A204.1 (cell line): ENCODE measurements around the gene UBXN4.
"Not testable (repeated sequence)": the region's sequence is repeated elsewhere in the genome, so short reads cannot be mapped to it uniquely, and the experiment has no call there.

Experiments used
- FAIRE-seq: peaks from 2 replicates; lab custom pipeline; 2012; peaks lifted over from hg19 to GRCh38; lab: Jason Lieb, UNC

UBXN4 gene, protein sequence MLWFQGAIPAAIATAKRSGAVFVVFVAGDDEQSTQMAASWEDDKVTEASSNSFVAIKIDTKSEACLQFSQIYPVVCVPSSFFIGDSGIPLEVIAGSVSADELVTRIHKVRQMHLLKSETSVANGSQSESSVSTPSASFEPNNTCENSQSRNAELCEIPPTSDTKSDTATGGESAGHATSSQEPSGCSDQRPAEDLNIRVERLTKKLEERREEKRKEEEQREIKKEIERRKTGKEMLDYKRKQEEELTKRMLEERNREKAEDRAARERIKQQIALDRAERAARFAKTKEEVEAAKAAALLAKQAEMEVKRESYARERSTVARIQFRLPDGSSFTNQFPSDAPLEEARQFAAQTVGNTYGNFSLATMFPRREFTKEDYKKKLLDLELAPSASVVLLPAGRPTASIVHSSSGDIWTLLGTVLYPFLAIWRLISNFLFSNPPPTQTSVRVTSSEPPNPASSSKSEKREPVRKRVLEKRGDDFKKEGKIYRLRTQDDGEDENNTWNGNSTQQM

GRCh38 chr2:135741395-135742324 is at the start of gene UBXN4:
Gene UBXN4 (plus strand): TSS chr2:135741855. CDS start chr2:135741930, 75 bp downstream.
- FAIRE-seq, result peak; percentile 98

DNA sequence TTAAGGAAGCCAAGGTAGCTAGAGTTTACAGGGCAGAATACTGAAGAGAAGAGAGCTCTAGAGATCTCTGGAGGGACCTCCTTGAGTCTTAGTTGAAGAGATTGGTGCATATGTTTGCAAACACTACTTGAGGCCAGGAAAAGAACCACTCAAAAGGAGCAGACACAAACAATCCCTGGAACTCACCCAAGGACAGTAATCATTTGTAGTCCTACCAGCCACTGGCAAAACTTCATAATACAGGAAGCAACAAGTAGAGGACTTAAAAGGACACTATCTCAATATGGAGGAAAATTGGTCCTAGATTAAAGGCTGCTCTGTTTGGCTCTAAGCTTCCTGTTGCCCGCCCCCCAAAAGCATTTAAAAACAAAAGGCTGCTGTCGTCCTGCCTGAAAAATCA is 46.9 kb upstream of the UBXN4 start:
- no peak for FAIRE-seq

GRCh38 chr2:135698838-135699237 is 42.8 kb upstream of the UBXN4 start:
- FAIRE-seq, result no peak

- FAIRE-seq, result no peak
These were observed 40.2 kb upstream of the UBXN4 start for GRCh38 chr2:135701442-135701841.

DNA sequence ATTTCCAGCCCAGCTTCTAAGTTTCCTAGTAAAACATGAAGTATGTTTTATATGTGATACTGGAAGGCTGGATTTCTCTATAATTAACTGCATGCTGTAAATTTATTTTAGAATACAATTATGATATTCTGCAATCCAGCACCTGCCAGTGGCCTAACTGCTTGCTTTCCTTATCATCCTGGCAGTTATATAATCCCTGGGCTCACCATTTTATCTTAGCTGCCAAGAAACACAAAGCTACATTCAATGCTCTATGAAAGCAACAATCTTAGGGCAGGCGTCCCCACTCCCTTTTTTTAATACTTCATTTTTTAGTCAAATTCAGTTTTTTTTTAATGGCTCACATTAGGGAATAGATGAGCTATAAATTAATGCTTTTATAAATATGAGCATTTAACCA is 38.4 kb upstream of the UBXN4 start:
- no peak for FAIRE-seq

DNA sequence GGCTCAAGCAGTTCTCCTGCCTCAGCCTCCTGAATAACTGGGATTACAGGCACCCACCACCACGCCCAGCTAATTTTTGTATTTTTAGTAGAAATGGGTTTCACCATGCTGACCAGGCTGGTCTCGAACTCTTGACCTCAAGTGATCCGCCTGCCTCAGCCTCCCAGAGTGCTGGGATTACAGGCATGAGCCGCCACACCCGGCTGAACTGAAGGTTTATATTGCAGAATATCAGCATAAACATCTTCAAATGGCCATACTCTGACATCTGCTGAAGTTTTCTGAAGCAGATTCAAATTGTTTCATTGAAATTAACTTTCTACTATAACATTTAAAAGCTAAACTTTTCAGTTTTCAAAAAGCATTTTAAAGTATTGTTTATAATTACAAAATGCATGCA is 37.6 kb upstream of the UBXN4 start:
- not testable (repeated sequence) for FAIRE-seq

- no peak for FAIRE-seq
These were observed 33.5 kb upstream of the UBXN4 start for GRCh38 chr2:135708159-135708558.

DNA sequence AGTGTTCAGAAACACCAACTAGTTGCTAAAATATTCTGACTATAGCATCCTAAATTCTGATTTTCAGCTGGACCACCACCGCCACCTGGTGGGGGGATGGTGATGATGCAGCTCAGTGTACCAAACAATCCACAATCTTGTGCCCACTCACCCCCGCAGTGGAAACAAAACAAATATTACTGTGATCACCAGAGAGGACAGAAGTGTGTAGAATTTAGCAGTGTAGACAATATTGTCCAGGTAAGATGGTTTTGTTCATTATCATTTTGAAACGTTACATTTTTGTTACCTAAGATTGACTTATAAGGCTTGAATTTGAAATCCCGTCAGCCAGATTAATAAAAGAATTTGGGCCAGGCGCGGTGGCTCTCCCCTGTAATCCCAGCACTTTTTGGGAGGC is 31.7 kb upstream of the UBXN4 start:
- FAIRE-seq, result peak; percentile 80

DNA sequence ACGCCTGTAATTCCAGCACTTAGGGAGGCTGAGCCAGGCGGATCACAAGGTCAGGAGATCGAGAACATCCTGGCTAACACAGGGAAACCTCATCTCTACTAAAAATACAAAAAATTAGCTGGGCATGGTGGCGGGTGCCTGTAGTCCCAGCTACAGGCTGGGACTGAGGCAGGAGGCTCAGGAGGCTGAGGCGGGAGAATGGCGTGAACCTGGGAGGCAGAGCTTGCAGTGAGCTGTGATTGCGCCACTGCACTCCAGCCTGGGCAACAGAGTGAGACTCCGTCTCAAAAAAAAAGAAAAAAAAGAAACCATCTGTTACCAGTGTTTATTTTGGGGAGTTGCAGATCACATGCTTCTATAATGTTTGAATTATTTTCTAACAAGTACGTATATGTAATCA is 26.6 kb upstream of the UBXN4 start:
- FAIRE-seq, result not testable (repeated sequence)

- FAIRE-seq, result no peak
These were observed 13.5 kb upstream of the UBXN4 start for GRCh38 chr2:135728064-135728743.

DNA sequence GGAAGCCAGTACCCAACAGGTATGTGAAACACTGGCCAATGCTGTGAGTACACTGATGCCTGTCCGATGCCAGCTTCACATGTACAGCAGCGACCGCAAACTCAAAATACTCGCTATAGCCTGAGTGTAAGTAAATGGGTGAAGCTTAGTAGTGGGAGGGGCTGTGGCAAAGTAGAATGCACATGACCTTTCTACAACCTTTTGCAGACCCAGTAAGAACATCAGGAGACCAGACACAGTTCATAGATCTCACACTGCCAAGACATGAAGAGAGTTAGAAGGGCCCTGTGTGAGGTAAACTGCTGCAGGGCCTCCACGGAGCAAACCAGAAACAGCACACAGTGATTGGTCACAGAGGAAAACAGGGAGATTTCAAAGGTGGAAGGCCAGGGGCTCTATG is 9.1 kb upstream of the UBXN4 start:
- FAIRE-seq, result no peak

DNA sequence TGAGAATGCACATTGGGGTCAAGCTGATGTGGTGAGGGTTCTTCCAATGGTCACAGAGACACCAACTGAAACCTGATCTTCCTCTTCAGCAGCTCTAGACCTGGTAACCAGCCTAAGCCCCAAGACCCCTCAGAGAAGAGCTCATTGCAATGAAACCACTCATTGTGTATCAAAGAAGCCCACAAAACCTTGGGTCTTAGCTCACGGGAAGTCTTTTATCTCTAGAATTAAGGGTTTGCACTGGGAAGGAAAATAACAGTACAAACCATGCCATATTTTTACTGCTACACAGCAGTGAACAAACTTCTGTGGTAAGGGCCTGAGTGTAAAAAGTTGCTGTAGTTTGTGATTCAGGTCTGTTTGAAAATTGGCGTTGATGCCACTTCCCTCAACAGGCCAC is 8.6 kb upstream of the UBXN4 start:
- FAIRE-seq, result no peak

GRCh38 chr2:135736546-135736945 is 5.1 kb upstream of the UBXN4 start:
- FAIRE-seq, result no peak

DNA sequence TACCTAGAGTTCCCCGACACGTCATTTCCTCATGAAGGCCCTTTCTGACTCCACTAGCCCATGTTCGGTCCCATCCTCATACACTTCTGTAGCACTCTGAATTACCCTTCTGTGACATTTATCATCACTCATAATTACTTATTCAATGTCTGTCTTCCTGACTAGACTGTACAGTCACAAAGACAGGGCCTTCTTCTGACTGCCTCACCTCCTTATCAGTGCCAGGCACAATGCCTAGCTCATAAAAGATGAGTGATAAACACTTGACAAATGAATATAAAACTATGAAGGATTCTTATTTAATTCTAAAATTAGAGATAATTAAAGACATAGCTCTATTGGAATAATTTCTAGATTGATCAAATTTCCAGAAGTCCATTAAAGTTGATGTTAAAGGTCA is 1.4 kb upstream of the UBXN4 start:
- no peak for FAIRE-seq

DNA sequence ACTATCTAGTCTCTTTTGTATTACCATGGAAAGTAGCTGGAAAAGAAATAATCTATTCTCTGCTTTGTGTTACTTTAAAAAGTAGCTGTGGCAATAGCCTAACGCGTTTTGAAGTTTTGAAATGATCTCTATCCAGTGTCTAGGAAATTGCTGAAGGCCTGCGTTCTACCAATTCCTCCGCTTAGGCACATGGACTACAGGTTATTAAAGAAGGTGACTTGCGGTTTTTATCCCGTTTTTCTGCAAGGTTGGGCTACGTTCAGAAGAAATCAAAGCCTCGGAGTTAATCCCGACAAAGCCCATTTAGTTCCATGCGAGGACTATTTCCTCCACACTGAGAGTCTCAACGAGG is 636 bp upstream of the UBXN4 start:
- FAIRE-seq, result no peak

GRCh38 chr2:135742325-135742757 is 686 bp downstream of the UBXN4 start:
- FAIRE-seq, result no peak

DNA sequence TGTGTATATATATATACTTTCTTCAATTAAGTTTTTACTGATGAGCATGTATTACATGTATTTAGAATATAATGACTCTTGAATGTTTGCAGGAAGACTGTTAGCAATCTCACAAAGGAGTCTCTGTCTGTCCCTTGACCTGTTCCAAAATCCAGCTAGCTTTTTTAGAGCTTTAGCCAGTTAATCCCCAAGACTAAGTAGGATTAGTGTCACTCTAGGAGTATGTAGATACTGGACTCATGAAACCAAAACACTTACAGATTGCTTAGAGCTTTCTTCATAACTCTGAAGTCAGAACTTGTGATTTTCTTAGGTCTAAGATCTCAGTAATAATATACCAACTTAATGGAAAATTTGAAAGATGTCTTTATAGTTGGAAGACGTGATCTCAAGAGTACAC is 2.2 kb downstream of the UBXN4 start:
- FAIRE-seq, result no peak

DNA sequence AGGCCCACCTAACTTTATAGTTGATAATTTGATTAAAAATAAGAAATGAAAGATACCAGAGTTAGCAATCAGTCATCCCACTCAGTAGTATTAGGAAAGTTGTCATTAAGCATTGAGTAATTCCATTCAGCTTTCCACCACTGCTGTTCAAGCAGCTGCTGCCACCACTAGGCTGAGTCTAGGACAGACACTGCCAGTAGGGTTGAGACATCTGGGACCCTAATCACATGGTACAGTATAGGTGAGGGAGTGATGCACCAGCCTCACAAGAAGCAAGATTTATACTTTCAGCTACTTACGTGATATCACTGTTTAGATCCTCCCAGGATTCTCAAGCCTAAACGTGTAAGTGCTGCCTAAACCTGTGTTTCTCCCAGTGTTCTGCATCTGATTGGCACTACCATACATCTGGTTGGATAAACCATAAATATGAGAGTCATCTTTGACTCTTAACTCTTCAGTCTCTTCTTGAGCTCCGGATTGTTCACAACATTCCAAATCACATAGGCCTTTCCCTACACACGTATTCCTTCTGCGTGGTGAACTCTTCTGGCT is 3.2 kb downstream of the UBXN4 start:
- FAIRE-seq, result no peak

- FAIRE-seq, result no peak
These were observed 3.9 kb downstream of the UBXN4 start for GRCh38 chr2:135745545-135745944.

DNA sequence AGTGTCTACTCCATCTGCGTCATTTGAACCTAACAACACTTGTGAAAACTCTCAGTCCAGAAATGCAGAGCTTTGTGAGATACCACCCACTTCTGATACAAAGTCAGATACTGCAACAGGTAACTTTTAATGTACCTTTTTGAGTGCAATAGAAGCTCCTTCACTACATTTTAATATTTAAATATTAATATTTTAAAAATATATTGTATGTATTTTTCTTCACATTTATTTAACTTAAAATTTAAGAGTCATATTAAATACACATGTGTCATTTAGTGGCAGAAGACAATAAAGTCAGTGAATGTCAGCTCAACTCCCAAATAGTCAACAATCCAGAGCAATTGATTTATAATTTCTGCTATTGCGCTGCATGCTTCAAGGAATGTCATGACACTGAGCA is 13.9 kb downstream of the UBXN4 start:
- peak; percentile 61 for FAIRE-seq

DNA sequence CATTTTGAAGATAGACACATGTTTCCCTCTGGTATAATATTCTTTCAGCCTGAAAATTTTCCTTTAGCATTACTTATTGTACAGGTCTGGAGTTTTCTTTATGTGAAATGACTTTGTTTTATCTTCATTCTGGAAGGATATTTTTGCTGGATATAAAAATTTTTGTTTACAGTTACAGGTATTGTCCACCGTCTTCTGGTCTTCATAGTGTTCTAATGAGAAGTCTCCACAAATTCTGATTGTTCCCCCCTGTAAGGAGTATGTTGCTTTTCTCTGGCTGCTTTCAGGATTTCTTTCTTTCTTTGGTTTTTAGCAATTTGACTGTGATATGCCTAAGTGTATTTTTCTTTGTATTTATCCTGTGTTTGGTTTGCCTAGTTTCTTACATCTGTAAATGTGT is 15.0 kb downstream of the UBXN4 start:
- no peak for FAIRE-seq

- no peak for FAIRE-seq
These were observed 20.4 kb downstream of the UBXN4 start for GRCh38 chr2:135762022-135762421.
